KOPT-K1 (cell line): Measurements from ENCODE around the gene NTF4.
"Not testable (repeated sequence)": the region's sequence is repeated elsewhere in the genome, so short reads cannot be mapped to it uniquely, and the experiment has no call there.

ENCODE experiments used
- H3K27ac ChIP-seq: fragments of 200-600 bp; sonication (generic); 2 replicates; pipeline ENCODE4 v1.5.1; 2016; ENCODE audit warnings: antibody characterized with exemption, mild to moderate bottlenecking, low read depth, low read length; ENCODE audit not compliant: poor library complexity, severe bottlenecking
- H3K36me3 ChIP-seq: fragments of 200-600 bp; sonication (generic); 2 replicates; pipeline ENCODE4 v1.5.1; 2017; ENCODE audit warnings: antibody characterized with exemption, mild to moderate bottlenecking, low read length, moderate library complexity; ENCODE audit not compliant: insufficient read depth
- H3K9me3 ChIP-seq: fragments of 200-600 bp; sonication (generic); 2 replicates; pipeline ENCODE4 v1.5.1; 2017; ENCODE audit warnings: antibody characterized with exemption, low read length, mild to moderate bottlenecking; ENCODE audit not compliant: insufficient read depth, poor library complexity, severe bottlenecking

Gene NTF4

DNA sequence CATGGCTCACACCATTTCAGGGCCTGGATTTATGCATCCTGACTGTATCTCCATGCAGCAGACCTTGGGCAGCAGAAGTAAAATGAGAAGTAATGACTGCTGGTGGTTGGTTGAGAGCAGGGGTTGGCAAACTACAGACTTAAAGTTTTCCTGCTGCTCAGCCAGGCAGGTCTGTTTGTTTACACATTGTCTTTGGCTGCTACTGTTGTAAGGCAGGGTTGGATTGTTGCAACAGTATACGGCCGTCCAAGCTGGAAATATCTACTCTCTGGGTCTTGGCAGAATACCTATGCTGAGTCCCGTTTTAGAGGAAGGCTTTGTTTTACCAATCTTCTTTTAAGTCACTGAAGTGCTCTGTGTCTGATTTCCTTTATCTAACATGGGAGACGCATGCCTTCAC lies 34.2 kb upstream of the NTF4 start:
- peaks cover 100% of the 10 kb centered on the region for H3K36me3 ChIP-seq
- H3K27ac ChIP-seq = peak overlapping the region; percentile 82
- H3K9me3 ChIP-seq = no peaks in the 10 kb centered on the region

DNA sequence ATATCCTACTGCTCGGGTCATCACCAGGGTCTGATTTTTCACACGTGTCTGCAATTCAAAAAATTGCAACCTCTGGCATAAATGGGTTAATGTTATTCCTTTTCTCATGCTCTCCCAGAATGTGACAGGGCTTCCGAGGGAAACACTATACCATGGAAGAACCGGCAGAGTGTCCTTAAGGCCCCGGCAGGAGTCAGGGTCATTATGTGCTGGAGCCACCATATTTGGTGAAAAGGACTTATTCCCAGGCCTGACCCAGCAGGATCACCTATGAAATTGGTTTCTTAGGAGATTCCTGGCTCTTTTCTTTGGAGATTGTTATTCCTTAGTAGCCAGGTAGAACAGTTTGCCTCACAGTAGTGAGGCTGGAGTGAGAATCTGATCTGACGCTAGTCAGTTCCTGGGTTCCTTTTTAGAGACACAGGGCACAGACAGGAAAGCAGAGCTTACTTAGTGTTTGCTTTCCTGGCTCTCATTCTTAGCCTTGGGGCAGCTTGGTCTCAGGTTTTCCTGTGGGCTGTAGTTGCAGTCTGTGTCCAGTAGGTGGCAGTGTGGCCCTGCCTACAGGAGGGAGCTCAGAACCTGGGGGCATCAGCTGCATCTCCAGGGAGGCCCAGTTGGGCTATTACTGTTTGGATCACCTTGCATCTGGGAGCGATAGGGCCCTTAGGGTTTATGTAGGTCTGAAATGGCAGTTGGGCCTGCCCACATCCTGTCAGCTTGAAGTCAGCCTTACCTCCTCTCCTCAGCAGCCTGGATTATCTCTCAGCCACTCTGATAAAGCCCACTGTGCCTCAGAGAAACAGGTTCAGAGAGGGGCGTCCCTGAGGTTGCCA lies 33.1 kb upstream of the NTF4 start:
- H3K36me3 ChIP-seq = peaks cover 100% of the 10 kb centered on the region
- H3K9me3 ChIP-seq = no peaks in the 10 kb centered on the region
- peak overlapping the region; percentile 82 for H3K27ac ChIP-seq

DNA sequence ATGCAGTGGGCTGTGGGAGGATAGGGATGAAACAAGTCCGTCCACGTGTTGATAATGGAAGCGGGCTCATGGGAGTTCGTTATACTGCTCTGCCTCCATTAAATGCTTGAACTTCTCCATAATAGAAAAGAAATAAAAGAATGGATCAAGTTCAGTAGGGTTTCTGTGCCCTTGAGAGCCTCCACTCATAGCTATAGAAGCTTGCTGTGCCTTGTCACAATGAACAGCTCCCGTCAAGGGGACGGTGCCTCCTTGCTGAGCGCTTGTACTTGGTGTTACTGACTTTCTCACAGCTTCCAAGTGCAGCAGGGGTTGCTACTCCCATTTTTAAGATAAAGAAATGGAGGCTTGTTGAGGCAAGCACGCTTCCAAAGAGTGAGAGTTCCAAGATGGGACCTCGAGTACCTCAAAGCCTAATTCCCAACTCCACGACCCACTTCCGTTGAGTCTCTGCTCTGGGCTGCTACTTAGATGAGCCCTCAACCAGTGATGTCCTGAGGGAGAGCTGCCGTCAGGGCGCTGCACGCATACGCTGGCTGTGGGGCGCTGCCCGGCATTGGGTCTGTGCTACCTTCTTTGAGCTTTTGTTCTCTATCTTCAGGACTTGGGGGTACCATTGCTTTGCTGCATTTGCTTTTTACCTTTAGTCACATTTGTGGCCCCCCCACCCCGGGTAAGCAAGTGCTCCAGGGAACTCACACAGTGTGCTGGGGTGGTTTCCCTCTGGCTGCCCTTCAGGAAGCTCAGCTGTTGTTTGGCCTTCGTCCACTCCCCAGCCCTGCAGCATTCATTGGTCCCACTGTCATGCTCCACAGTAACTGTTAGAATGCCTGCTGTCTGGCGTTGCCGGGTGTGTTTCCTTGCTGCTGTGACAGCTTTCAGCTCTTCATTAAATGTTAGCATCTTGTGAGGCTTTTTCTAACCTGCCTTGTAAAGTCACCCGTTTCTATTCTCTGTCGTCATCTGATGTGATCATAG lies 30.2 kb upstream of the NTF4 start:
- Histone ChIP-seq H3K9me3 (no peaks in the 10 kb centered on the region), H3K27ac (no peak overlapping the region), H3K36me3 (peaks cover 100% of the 10 kb centered on the region)

DNA sequence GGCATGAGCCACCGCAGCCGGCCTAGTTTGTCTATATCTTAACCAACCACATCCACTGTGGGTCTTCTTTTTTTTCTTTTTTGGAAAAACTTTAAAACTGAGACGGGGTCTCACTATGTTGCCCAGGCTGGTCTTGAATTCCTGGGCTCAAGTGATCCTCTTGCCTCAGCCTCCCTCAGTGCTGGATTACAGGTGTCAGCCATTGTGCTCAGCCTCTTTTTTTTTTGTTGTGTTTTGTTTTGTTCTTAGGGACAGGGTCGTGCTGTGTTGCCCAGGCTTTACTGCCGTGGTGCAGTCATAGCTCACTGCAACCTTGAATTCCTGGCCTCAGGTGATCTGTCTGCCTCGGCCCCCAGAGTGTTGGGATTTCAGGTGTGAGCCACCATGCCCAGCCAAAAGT lies 28.1 kb upstream of the NTF4 start:
- Histone ChIP-seq H3K36me3 (peaks cover 98% of the 10 kb centered on the region), H3K27ac (no peak overlapping the region), H3K9me3 (no peaks in the 10 kb centered on the region)

- Histone ChIP-seq H3K27ac (no peak overlapping the region), H3K36me3 (peaks cover 98% of the 10 kb centered on the region), H3K9me3 (no peaks in the 10 kb centered on the region)
Observed at GRCh38 chr19:49091391-49092038, 26.9 kb upstream of the NTF4 start.

- no peaks in the 10 kb centered on the region for H3K9me3 ChIP-seq
- H3K36me3 ChIP-seq = peaks cover 50% of the 10 kb centered on the region
- peak overlapping the region; percentile 87 for H3K27ac ChIP-seq
Observed at GRCh38 chr19:49086296-49086695, 21.7 kb upstream of the NTF4 start.

DNA sequence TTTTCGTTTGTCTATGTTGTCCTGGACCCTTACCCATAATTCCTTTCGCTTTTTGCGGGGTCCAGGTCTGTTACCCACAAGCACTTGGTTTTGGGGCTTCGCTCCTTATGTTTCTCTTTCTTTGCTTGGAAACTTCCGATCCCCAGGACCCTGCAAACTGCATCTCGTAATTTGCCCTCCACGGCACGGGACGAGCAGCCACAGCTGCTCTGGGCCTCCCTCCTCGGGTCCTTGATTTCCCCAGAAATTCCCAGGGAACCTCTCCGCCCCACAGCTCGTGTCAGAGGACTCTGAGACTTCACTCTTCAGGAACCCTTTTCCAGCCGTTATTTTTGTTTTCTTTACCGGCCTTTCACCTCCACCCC lies 21.2 kb upstream of the NTF4 start:
- Histone ChIP-seq H3K36me3 (peaks cover 46% of the 10 kb centered on the region), H3K27ac (peak overlapping the region; percentile 87), H3K9me3 (no peaks in the 10 kb centered on the region)

- H3K27ac ChIP-seq = peak within 1 kb of the TSS; percentile 87
- H3K36me3 ChIP-seq = peaks cover 40% of the 10 kb centered on the region
- H3K9me3 ChIP-seq = no peaks in the 10 kb centered on the region
Observed at GRCh38 chr19:49085020-49085867, 20.6 kb upstream of the NTF4 start, which contains the start of gene SNRNP70. SNRNP70 (plus strand) TSS chr19:49085451; CDS start chr19:49086415, 964 bp downstream.

DNA sequence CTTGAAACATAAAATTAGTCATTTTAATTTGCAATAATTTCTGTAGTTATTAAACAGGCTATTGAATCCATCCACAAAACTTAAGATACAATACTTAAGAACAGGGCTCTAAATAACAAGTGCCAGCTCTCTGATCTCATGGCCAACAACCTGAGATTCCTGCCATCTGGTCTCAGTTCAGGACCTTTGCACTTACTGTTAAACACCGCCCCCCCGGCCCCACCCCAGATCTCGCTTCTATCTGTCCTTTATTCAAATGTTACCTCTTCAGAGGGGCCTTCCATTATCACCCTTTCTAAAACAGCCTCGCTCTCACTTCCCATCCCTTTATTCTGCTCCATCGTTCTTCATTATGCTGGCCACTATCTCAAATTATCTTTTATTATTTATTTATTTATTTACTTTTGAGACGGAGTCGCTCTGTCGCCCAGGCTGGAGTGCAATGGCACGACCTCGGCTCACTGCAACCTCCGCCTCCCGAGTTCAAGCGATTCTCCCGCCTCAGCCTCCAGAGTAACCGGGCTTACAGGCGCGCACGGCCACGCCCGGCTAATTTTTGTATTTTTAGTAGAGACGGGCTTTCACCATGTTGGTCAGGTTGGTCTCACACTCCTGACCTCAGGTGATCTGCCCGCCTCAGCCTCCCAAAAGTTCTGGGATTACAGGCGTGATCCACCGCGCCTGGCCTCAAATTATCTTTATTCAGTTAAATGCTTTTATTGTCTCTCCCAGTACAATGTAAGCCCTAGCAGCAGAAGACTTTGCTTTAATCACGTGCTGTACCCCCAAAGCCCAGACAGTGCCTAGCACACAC lies 19.8 kb upstream of the NTF4 start:
- peaks cover 32% of the 10 kb centered on the region for H3K36me3 ChIP-seq
- no peaks in the 10 kb centered on the region for H3K9me3 ChIP-seq
- H3K27ac ChIP-seq = peak overlapping the region; percentile 87

DNA sequence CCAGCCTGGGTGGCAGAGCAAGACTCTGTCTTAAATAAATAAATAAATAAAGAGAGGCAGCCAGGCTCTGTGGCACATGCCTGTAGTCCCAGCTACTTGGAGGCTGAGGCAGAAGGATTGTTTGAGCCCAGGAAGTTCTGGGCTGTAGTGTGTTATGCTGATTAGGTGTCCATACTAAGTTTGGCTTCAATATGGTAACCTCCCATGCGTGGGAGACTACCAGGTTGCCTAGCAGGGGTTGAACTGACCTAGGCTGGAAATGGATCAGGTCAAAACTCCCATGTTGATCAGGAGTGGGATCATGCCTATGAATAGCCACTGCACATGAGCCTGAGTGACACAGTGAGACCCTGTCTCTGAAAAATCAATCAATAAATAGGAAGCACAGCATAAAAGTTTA lies 16.7 kb upstream of the NTF4 start:
- H3K36me3 ChIP-seq = peaks cover 2% of the 10 kb centered on the region; the same call in 1 of the 2 replicates
- no peaks in the 10 kb centered on the region for H3K9me3 ChIP-seq
- no peak overlapping the region for H3K27ac ChIP-seq

DNA sequence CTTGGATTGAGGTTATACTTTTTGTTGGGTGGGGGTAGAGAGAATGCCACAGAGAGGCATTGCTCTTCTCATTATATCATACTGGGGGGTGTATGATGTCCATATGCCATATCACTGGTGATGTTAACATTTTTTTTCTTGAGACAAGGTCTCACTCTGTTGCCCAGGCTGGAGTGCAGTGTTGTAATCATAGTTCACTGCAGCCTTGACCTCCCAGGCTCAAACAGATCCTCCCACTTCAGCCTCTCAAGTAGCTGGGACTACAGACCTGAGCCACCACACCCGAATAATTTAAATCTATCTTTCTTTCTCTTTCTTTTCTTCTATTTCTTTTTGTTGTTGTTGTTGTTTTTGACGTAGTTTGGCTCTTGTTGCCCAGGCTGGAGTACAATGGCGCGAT lies 15.8 kb upstream of the NTF4 start:
- Histone ChIP-seq H3K27ac (no peak overlapping the region), H3K9me3 (no peaks in the 10 kb centered on the region), H3K36me3 (no peaks in the 10 kb centered on the region)

DNA sequence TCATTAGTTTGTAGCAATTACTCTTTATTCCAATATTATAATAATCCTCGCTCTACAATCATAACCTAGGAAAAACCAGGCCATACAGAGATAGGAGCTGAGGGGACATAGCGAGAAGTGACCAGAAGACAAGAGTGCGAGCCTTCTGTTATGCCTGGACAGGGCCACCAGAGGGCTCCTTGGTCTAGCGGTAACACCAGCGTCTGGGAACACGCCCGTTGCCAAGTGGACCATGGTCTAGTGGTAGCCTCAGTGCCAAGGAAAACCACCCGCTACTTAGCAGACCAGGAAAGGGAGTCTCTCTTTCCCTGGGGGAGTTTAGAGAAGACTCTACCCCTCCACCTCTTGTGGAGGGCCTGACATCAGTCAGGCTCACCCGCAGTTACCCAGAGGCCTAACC lies 10.3 kb upstream of the NTF4 start:
- not testable (repeated sequence) for H3K9me3 ChIP-seq, H3K36me3 ChIP-seq, H3K27ac ChIP-seq

GRCh38 chr19:49073514-49074378 lies 9.1 kb upstream of the NTF4 start:
- Histone ChIP-seq H3K9me3 (no peaks in the 10 kb centered on the region), H3K36me3 (no peaks in the 10 kb centered on the region), H3K27ac (no peak overlapping the region)
